ENCODE measurements around the gene AAK1. TPM values are rescaled to one million over a fixed set of nuclear protein-coding genes. Genes with fewer than 3 reads are reported as not detected.

Gene AAK1
- total and polyA plus RNA-seq, 2 experiments from 2014 or later = 39.0 to 52.4 TPM

GRCh38 chr2:69474688-69475087 lies 168.9 kb downstream of the AAK1 start (continued):
- TF ChIP-seq CTCF (conservative IDR thresholded peaks at IDR 0.05; ENCODE audit: low read depth in 2 of 2) (no peak), EZH2phosphoT487 (IDR thresholded peaks at IDR 0.05; ENCODE audit: unreplicated experiment) (no peak)

GRCh38 chr2:69471793-69472192 lies 171.7 kb downstream of the AAK1 start:
- no peaks in the 10 kb centered on the region for H3K79me2 ChIP-seq (replicated peaks; ENCODE audit: insufficient read depth)
- Mint-ChIP-seq H3K9me3 (no peaks in the 10 kb centered on the region), H3K36me3 (ENCODE audit: low read depth) (no peaks in the 10 kb centered on the region), H3K4me3 (no peak overlapping the region), H3K27ac (no peak overlapping the region), H3K4me1 (peaks cover 23% of the 10 kb centered on the region), H3K27me3 (ENCODE audit: insufficient read depth, low read depth, poor library complexity) (no peaks in the 10 kb centered on the region)
- no peaks in the 10 kb centered on the region for H3F3A ChIP-seq (replicated peaks; ENCODE audit: low read depth)
- ATAC-seq (no peak), DNase-seq (ENCODE audit: low spot score) (no peak)
- H3K27me3 ChIP-seq (ENCODE audit: insufficient read depth) = no peaks in the 10 kb centered on the region
- H3K27ac ChIP-seq (ENCODE audit: low read depth) = no peak overlapping the region
- no peaks in the 10 kb centered on the region for H3K36me3 ChIP-seq (ENCODE audit: insufficient read depth)
- no peak overlapping the region for H3K4me3 ChIP-seq
- H3K4me2 ChIP-seq = no peak overlapping the region
- no peak overlapping the region for H2AFZ ChIP-seq
- H4K20me1 ChIP-seq (replicated peaks; ENCODE audit: insufficient read depth) = 0 out of 2 replicates have a peak, but pooled peaks cover 4% of the 10 kb centered on the region
- H3K9me2 ChIP-seq (ENCODE audit: insufficient read depth) = no peaks in the 10 kb centered on the region
- TF ChIP-seq POLR2AphosphoS5 (IDR thresholded peaks at IDR 0.05; ENCODE audit: low read depth) = no peak
- TF ChIP-seq JUNB (IDR thresholded peaks at IDR 0.05; ENCODE audit: unreplicated experiment) = no peak
- TF ChIP-seq STAT1 (IDR thresholded peaks at IDR 0.05; ENCODE audit: unreplicated experiment) = no peak
- no peak for TF ChIP-seq ZNF331 (CRISPR knock-in tag; IDR thresholded peaks at IDR 0.05; ENCODE audit: low read depth)
- no peak for TF ChIP-seq CREB1 (CRISPR knock-in tag; IDR thresholded peaks at IDR 0.05; ENCODE audit: low read depth)
- TF ChIP-seq CTCF (conservative IDR thresholded peaks at IDR 0.05; ENCODE audit: low read depth in 2 of 2) = no peak
- TF ChIP-seq ETS1 (IDR thresholded peaks at IDR 0.05) = no peak
- no peaks in the 10 kb centered on the region for H3K4me1 ChIP-seq (ENCODE audit: insufficient read depth)

- no peaks in the 10 kb centered on the region for H3K27me3 Mint-ChIP-seq (ENCODE audit: insufficient read depth, low read depth, poor library complexity)
- TF ChIP-seq STAT1 (IDR thresholded peaks at IDR 0.05; ENCODE audit: unreplicated experiment) (no peak), CTCF (conservative IDR thresholded peaks at IDR 0.05; ENCODE audit: low read depth in 2 of 2) (no peak), ETS1 (IDR thresholded peaks at IDR 0.05) (no peak), NANOG (IDR thresholded peaks at IDR 0.05; ENCODE audit: borderline replicate concordance) (no peak), ZNF114 (CRISPR knock-in tag; IDR thresholded peaks at IDR 0.05) (no peak)
Observed at GRCh38 chr2:69470911-69471310, 172.6 kb downstream of the AAK1 start.

More at GRCh38 chr2:69470911-69471310, 172.6 kb downstream of the AAK1 start:
- no peak for DNase-seq (ENCODE audit: low spot score)
- Histone ChIP-seq H3K27ac (ENCODE audit: low read depth) (no peak overlapping the region), H4K20me1 (replicated peaks; ENCODE audit: insufficient read depth) (0 out of 2 replicates have a peak, but pooled peaks cover 4% of the 10 kb centered on the region), H3K4me3 (no peak overlapping the region), H3K4me1 (ENCODE audit: insufficient read depth) (no peaks in the 10 kb centered on the region), H2AFZ (no peak overlapping the region), H3K27me3 (ENCODE audit: insufficient read depth) (no peaks in the 10 kb centered on the region), H3K9me2 (ENCODE audit: insufficient read depth) (no peaks in the 10 kb centered on the region), H3K79me2 (replicated peaks; ENCODE audit: insufficient read depth) (no peaks in the 10 kb centered on the region), H3K4me2 (no peak overlapping the region), H3F3A (replicated peaks; ENCODE audit: low read depth) (no peaks in the 10 kb centered on the region), H3K36me3 (ENCODE audit: insufficient read depth) (no peaks in the 10 kb centered on the region)
- H3K27ac Mint-ChIP-seq = no peak overlapping the region
- H3K4me1 Mint-ChIP-seq = peaks cover 23% of the 10 kb centered on the region
- peaks cover 4% of the 10 kb centered on the region; the same call in 1 of the 3 replicates for H3K36me3 Mint-ChIP-seq (ENCODE audit: low read depth)
- no peak overlapping the region for H3K4me3 Mint-ChIP-seq
- peak; percentile 39; the same call in 2 of the 3 replicates for ATAC-seq
- H3K9me3 Mint-ChIP-seq = no peaks in the 10 kb centered on the region

Data from GM23338 (cell line).